Fibroblast of lung (primary cell): ENCODE results near the gene OR8D4. TPM values are rescaled to one million over a fixed set of nuclear protein-coding genes. Genes with fewer than 3 reads are reported as not detected.

ENCODE experiments used
- DNase-seq, 2 donors: peaks; one replicate each; pipeline versions ENCODE4 v3.0.0 to v3.0.0-alpha.2; 2010; ENCODE audit warnings: low read depth in 2 of 2
- H2AFZ ChIP-seq: 2 replicates; pipeline ENCODE4 v1.5.1; 2012; ENCODE audit warnings: low read length, control low read depth, inconsistent platforms
- H3K27ac ChIP-seq: 2 replicates; pipeline ENCODE4 v1.5.1; 2011; ENCODE audit warnings: low read length, control low read depth; ENCODE audit not compliant: insufficient read depth
- H3K27me3 ChIP-seq: 2 replicates; pipeline ENCODE4 v1.5.1; 2011; ENCODE audit warnings: mild to moderate bottlenecking, low read length; ENCODE audit not compliant: control insufficient read depth, insufficient read depth
- H3K36me3 ChIP-seq: 2 replicates; pipeline ENCODE4 v1.5.1; 2011; ENCODE audit warnings: low read length; ENCODE audit not compliant: control insufficient read depth, insufficient read depth
- H3K4me1 ChIP-seq: 2 replicates; pipeline ENCODE4 v1.5.1; 2011; ENCODE audit warnings: low read length; ENCODE audit not compliant: control insufficient read depth, insufficient read depth; ENCODE audit errors: extremely low read depth
- H3K4me2 ChIP-seq: 2 replicates; pipeline ENCODE4 v1.5.1; 2011; ENCODE audit warnings: low read length, control low read depth; ENCODE audit not compliant: insufficient read depth; ENCODE audit errors: extremely low read depth
- H3K4me3 ChIP-seq, 4 experiments: fragments of 200-600 bp in 1 of 4; sonication (generic) in 1 of 4; replicated peaks in 1 of 4; 2 replicates each; pipeline ENCODE4 v1.5.1; 2011 to 2016; ENCODE audit warnings: low read length in 4 of 4, low read depth in 3 of 4, mild to moderate bottlenecking in 3 of 4, control low read depth in 2 of 4, inconsistent platforms in 1 of 4, mixed read lengths in 1 of 4; ENCODE audit not compliant: insufficient read depth in 1 of 4; ENCODE audit errors: control extremely low read depth in 1 of 4
- H3K79me2 ChIP-seq: 2 replicates; pipeline ENCODE4 v1.5.1; 2012; ENCODE audit warnings: mild to moderate bottlenecking, low read length, inconsistent platforms; ENCODE audit not compliant: control insufficient read depth, insufficient read depth
- H3K9ac ChIP-seq: 2 replicates; pipeline ENCODE4 v1.5.1; 2011; ENCODE audit warnings: mild to moderate bottlenecking, low read length, control low read depth; ENCODE audit not compliant: insufficient read depth
- H3K9me3 ChIP-seq: 2 replicates; pipeline ENCODE4 v1.5.1; 2012; ENCODE audit warnings: low read depth, low read length; ENCODE audit not compliant: control insufficient read depth, insufficient read depth
- H4K20me1 ChIP-seq: 2 replicates; pipeline ENCODE4 v1.5.1; 2011; ENCODE audit warnings: low read length; ENCODE audit not compliant: control insufficient read depth, insufficient read depth; ENCODE audit errors: extremely low read depth
- CTCF ChIP-seq, 2 donors: IDR thresholded peaks in 1 of 2; conservative IDR thresholded peaks in 1 of 2; 1 replicate in 1 of 2; 2 replicates in 1 of 2; pipeline ENCODE4 v1.5.1; 2011 to 2012; ENCODE audit warnings: low read length in 2 of 2, control low read depth in 1 of 2, inconsistent platforms in 1 of 2, low read depth in 1 of 2, mild to moderate bottlenecking in 1 of 2
- EZH2 ChIP-seq: IDR thresholded peaks from 2 replicates; pipeline ENCODE4 v1.5.1; 2012; ENCODE audit warnings: low read length, control low read depth, mild to moderate bottlenecking; ENCODE audit errors: missing control alignments
- polyA minus RNA-seq: library from RNA; depleted of rRNA, polyadenylated mRNA; stranded (reverse); fragments of >200 nt; gene quantifications from 2 replicates; pipeline ENCODE4 v1.2.3, GENCODE V29; 2011; ENCODE audit warnings: low replicate concordance
- polyA plus RNA-seq, 2 donors: library from polyadenylated mRNA; depleted of rRNA in 1 of 2; stranded (reverse) in 1 of 2; unstranded in 1 of 2; fragments of >200 nt; gene quantifications; 2 replicates each; pipeline ENCODE4 v1.2.1, GENCODE V29; 2011 to 2012; ENCODE audit warnings: missing spikeins in 1 of 2
- total RNA-seq: library from RNA; depleted of rRNA; stranded (reverse); fragments of >200 nt; gene quantifications from 2 replicates; pipeline ENCODE4 v1.2.1, GENCODE V29; 2014

The OR8D4 gene
- not detected in 2 replicates for total RNA-seq
- not detected in 2 replicates for polyA plus RNA-seq
- polyA plus RNA-seq (2012), result not detected in 2 replicates
- not detected in 2 replicates for polyA minus RNA-seq

GRCh38 chr11:123901867-123902266 is at the start of gene OR8D4:
TSS of gene OR8D4 (plus strand) at chr11:123902167. CDS start at chr11:123906432, 4,265 bp downstream.
- Histone ChIP-seq H3K79me2 (no peaks in the 10 kb centered on the region), H3K4me3 (no peak within 1 kb of the TSS)
- TF ChIP-seq CTCF (conservative IDR thresholded peaks at IDR 0.05 in 1 of 2, IDR thresholded peaks at IDR 0.05 in 1 of 2; ENCODE audit: low read depth in 1 of 2, low read length in 2 of 2), result no peak

GRCh38 chr11:123852321-123852720 is 49.6 kb upstream of the OR8D4 start:
- Histone ChIP-seq H3K4me3 (no peak overlapping the region), H4K20me1 (no peaks in the 10 kb centered on the region), H2AFZ (no peak overlapping the region), H3K9me3 (no peaks in the 10 kb centered on the region), H3K4me2 (no peak overlapping the region), H3K4me1 (no peaks in the 10 kb centered on the region), H3K79me2 (no peaks in the 10 kb centered on the region), H3K27me3 (no peaks in the 10 kb centered on the region), H3K36me3 (no peaks in the 10 kb centered on the region), H3K9ac (no peak overlapping the region), H3K27ac (no peak overlapping the region)
- no peak for DNase-seq
- no peak for TF ChIP-seq CTCF (conservative IDR thresholded peaks at IDR 0.05 in 1 of 2, IDR thresholded peaks at IDR 0.05 in 1 of 2; ENCODE audit: low read depth in 1 of 2, low read length in 2 of 2)
- no peak for TF ChIP-seq EZH2

More at GRCh38 chr11:123901867-123902266, at the start of gene OR8D4:
- H4K20me1 ChIP-seq, result no peaks in the 10 kb centered on the region
- H3K27ac ChIP-seq, result no peak within 1 kb of the TSS
- H3K9me3 ChIP-seq, result no peaks in the 10 kb centered on the region
- no peak within 1 kb of the TSS for H3K4me2 ChIP-seq
- H3K4me1 ChIP-seq, result no peaks in the 10 kb centered on the region
- no peaks in the 10 kb centered on the region for H3K36me3 ChIP-seq
- no peak within 1 kb of the TSS for H2AFZ ChIP-seq
- no peak within 1 kb of the TSS for H3K9ac ChIP-seq
- H3K27me3 ChIP-seq, result no peaks in the 10 kb centered on the region
- DNase-seq, result no peak

- Histone ChIP-seq H3K4me2 (no peak overlapping the region), H2AFZ (no peak overlapping the region), H3K4me1 (no peaks in the 10 kb centered on the region), H3K9ac (no peak overlapping the region), H3K9me3 (no peaks in the 10 kb centered on the region), H3K4me3 (no peak overlapping the region), H3K79me2 (no peaks in the 10 kb centered on the region), H3K27ac (no peak overlapping the region), H4K20me1 (no peaks in the 10 kb centered on the region), H3K27me3 (no peaks in the 10 kb centered on the region), H3K36me3 (no peaks in the 10 kb centered on the region)
- TF ChIP-seq CTCF (conservative IDR thresholded peaks at IDR 0.05 in 1 of 2, IDR thresholded peaks at IDR 0.05 in 1 of 2; ENCODE audit: low read depth in 1 of 2, low read length in 2 of 2) (no peak), EZH2 (no peak)
- DNase-seq, result no peak
These were observed 48.9 kb upstream of the OR8D4 start for GRCh38 chr11:123853038-123853437.
